GM23248 (cell line): Measurements from ENCODE around the gene C1QTNF3. TPM values are rescaled to one million over a fixed set of nuclear protein-coding genes. Genes with fewer than 3 reads are reported as not detected.
A peak's percentile ranks its signal among the peaks of the same experiment; 100 is the strongest.

ENCODE experiments used
- DNase-seq: peaks from one replicate; pipeline ENCODE4 v3.0.0-alpha.2; 2015
- H2AFZ ChIP-seq: fragments of 200-600 bp; sonication (generic); 2 replicates; pipeline ENCODE4 v1.6.1; 2016; ENCODE audit warnings: antibody characterized with exemption
- H3F3A ChIP-seq: fragments of 200-600 bp; sonication (generic); 2 replicates; pipeline ENCODE4 v1.6.1; 2016; ENCODE audit warnings: mild to moderate bottlenecking, antibody characterized with exemption, mixed run types; ENCODE audit not compliant: insufficient read depth
- H3K27ac ChIP-seq: fragments of 200-600 bp; sonication (generic); 2 replicates; pipeline ENCODE4 v1.5.1; 2016; ENCODE audit warnings: mild to moderate bottlenecking
- H3K27me3 ChIP-seq: fragments of 200-600 bp; sonication (generic); replicated peaks from 2 replicates; pipeline ENCODE4 v1.6.1; 2016; ENCODE audit warnings: mild to moderate bottlenecking; ENCODE audit not compliant: insufficient read depth
- H3K36me3 ChIP-seq: fragments of 200-600 bp; sonication (generic); 2 replicates; pipeline ENCODE4 v1.6.1; 2016; ENCODE audit warnings: low read depth, mild to moderate bottlenecking
- H3K4me1 ChIP-seq: fragments of 200-600 bp; sonication (generic); 2 replicates; pipeline ENCODE4 v1.6.1; 2016; ENCODE audit warnings: mild to moderate bottlenecking; ENCODE audit not compliant: insufficient read depth
- H3K4me2 ChIP-seq: fragments of 200-600 bp; sonication (generic); one replicate; pipeline ENCODE4 v1.6.1; 2016; ENCODE audit warnings: mild to moderate bottlenecking; ENCODE audit not compliant: unreplicated experiment
- H3K4me3 ChIP-seq: fragments of 200-600 bp; sonication (generic); 2 replicates; pipeline ENCODE4 v1.5.1; 2016; ENCODE audit warnings: mild to moderate bottlenecking
- H3K79me2 ChIP-seq: fragments of 200-600 bp; sonication (generic); 2 replicates; pipeline ENCODE4 v1.6.1; 2016; ENCODE audit warnings: mild to moderate bottlenecking; ENCODE audit not compliant: insufficient read depth
- H3K9ac ChIP-seq: fragments of 200-600 bp; sonication (generic); 2 replicates; pipeline ENCODE4 v1.6.1; 2016; ENCODE audit warnings: mild to moderate bottlenecking
- H3K9me2 ChIP-seq: fragments of 200-600 bp; sonication (generic); 2 replicates; pipeline ENCODE4 v1.6.1; 2016; ENCODE audit warnings: mixed run types, mild to moderate bottlenecking, moderate library complexity; ENCODE audit not compliant: insufficient read depth
- H3K9me3 ChIP-seq: fragments of 200-600 bp; sonication (generic); one replicate; pipeline ENCODE4 v1.6.1; 2017; ENCODE audit warnings: low read depth
- H4K20me1 ChIP-seq: fragments of 200-600 bp; sonication (generic); 2 replicates; pipeline ENCODE4 v1.6.0; 2016; ENCODE audit not compliant: insufficient read depth
- EZH2 ChIP-seq: fragments of 200-600 bp; sonication (generic); IDR thresholded peaks from 2 replicates; pipeline ENCODE4 v1.6.1; 2018; ENCODE audit warnings: antibody characterized with exemption, mild to moderate bottlenecking; ENCODE audit not compliant: insufficient read depth, poor library complexity, severe bottlenecking
- EZH2phosphoT487 ChIP-seq: fragments of 200-600 bp; sonication (generic); IDR thresholded peaks from 2 replicates; pipeline ENCODE4 v1.6.1; 2018; ENCODE audit warnings: antibody characterized with exemption, moderate library complexity, mild to moderate bottlenecking, low read depth; ENCODE audit not compliant: insufficient read depth
- whole genome bisulfite sequencing, 2 experiments: methylation state at CpG; one replicate each; pipeline ENCODE4 v1.1.6; 2015 to 2017; ENCODE audit warnings: low lambda C conversion rate in 2 of 2, low coverage in 1 of 2; ENCODE audit errors: missing lambda C conversion rate in 2 of 2; 5-methylcytosine and 5-hydroxymethylcytosine counted together
- in situ Hi-C: fragments of 300-500 bp; cut with MboI; formaldehyde crosslinking; loops from 2 replicates; pipeline ENCODE4 v1.15.0; 2020
- polyA plus RNA-seq: library from polyadenylated mRNA; unstranded; fragments of >200 nt; fragmentation: Nextera tagmentation; extraction: Ambion mirVana; gene quantifications from 2 replicates; pipeline ENCODE4 v1.2.1, GENCODE V29; 2016
- total RNA-seq: library from RNA; depleted of rRNA; stranded (reverse); fragments of >200 nt; shearing (Covaris generic); gene quantifications from 2 replicates; pipeline ENCODE4 v1.2.3, GENCODE V29; 2014

C1QTNF3 gene
- total and polyA plus RNA-seq, 2 experiments from 2014 or later, result 0.11 to 0.58 TPM

DNA sequence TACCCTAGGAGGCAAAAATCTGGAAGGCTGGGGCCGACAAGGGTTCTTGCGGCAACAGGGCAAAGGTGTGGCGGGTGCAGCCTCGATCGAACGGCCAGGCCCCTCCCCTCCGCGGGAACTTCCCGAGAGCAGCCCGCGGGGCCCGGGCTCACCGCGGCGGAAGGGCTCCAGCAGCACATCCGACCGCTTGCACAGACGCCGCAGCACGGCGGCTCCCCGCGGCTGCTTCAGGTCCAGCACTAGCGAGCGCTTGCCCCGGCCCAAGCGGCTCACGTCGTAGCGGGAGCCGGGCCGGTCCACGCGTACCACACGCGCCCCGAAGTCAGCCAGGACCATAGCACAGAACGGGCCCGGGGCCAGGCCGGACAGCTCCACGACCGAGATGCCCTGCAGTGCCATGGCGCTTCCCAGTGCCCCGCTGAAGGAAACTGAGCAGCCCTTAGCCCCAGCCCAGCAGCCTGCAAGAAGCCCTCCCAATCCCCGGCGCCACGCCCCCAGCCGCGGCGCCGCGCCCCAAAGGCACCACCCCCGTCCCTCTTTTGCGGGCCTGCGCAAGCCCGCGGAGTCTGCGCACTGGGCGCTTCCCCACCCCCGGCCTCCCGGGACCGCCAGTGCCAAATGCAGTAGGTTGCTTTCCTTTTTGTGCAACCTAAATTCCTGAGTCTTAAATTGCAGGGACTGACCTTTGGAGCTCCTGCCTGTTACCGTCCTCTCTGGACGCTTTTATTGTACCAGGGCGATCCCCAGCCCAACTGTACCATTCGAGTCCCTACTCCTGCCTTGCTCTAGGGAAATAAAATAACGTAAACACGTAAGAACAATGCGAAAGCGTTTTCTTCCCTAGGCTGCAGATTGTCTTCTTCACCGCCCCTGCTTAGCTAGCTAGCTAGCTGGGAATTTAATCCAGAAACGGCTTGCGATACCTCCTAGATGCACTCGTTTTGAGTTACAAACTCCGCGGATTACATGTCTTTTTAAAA, 35.1 kb downstream of the C1QTNF3 start, which contains the start of gene AMACR:
Gene AMACR (minus strand): TSS at position 430 of the 980 bp plus-strand sequence. CDS start 31 bp downstream, at position 399.
- peak; percentile 95 for DNase-seq
- Histone ChIP-seq H3K4me1 (peaks cover 20% of the 10 kb centered on the region), H4K20me1 (no peaks in the 10 kb centered on the region), H2AFZ (peak within 1 kb of the TSS; percentile 97), H3F3A (peaks cover 33% of the 10 kb centered on the region), H3K9me2 (no peaks in the 10 kb centered on the region), H3K27me3 (no peaks in the 10 kb centered on the region), H3K27ac (peak within 1 kb of the TSS; percentile 80), H3K4me2 (peak within 1 kb of the TSS; percentile 96), H3K4me3 (peak within 1 kb of the TSS; percentile 83), H3K9ac (peak within 1 kb of the TSS; percentile 83), H3K36me3 (peaks cover 6% of the 10 kb centered on the region; the same call in 1 of the 2 replicates), H3K79me2 (peaks cover 25% of the 10 kb centered on the region), H3K9me3 (no peaks in the 10 kb centered on the region)
- TF ChIP-seq EZH2phosphoT487 (no peak), EZH2 (no peak)
- WGBS, 2 experiments, result 1 to 2% methylated on average over 58 to 67 of the region's 76 CpGs
- in situ Hi-C loops, result loop anchor here (10.0 to 25.0 kb wide), 2 partner anchors 457 to 879 kb away; no protein-coding TSS in a partner anchor

- H4K20me1 ChIP-seq, result no peaks in the 10 kb centered on the region
- no peaks in the 10 kb centered on the region for H3K9me3 ChIP-seq
- H3K27ac ChIP-seq, result peak overlapping the region; percentile 80
- H3F3A ChIP-seq, result peaks cover 33% of the 10 kb centered on the region
- peak; percentile 50 for DNase-seq
- peaks cover 20% of the 10 kb centered on the region for H3K4me1 ChIP-seq
- H3K9me2 ChIP-seq, result no peaks in the 10 kb centered on the region
- peaks cover 25% of the 10 kb centered on the region for H3K79me2 ChIP-seq
- H3K4me3 ChIP-seq, result peak overlapping the region; percentile 83
- in situ Hi-C loops, result loop anchor here (10.0 to 25.0 kb wide), 2 partner anchors 458 to 880 kb away; no protein-coding TSS in a partner anchor
- TF ChIP-seq EZH2 (no peak), EZH2phosphoT487 (no peak)
- WGBS, 2 experiments, result 1 to 4% methylated on average over 11 of the region's 11 CpGs
- no peaks in the 10 kb centered on the region for H3K27me3 ChIP-seq
- H3K36me3 ChIP-seq, result peaks cover 6% of the 10 kb centered on the region; the same call in 1 of the 2 replicates
- peak overlapping the region; percentile 96 for H3K4me2 ChIP-seq
- peak overlapping the region; percentile 97 for H2AFZ ChIP-seq
- peak overlapping the region; percentile 83 for H3K9ac ChIP-seq
These were observed 35.8 kb downstream of the C1QTNF3 start for GRCh38 chr5:34007201-34007620.

GRCh38 chr5:34005681-34006080, 37.3 kb downstream of the C1QTNF3 start:
- DNase-seq, result no peak
- Histone ChIP-seq H3K4me2 (no peak overlapping the region), H3K36me3 (peaks cover 6% of the 10 kb centered on the region; the same call in 1 of the 2 replicates), H3K4me3 (no peak overlapping the region), H3F3A (peaks cover 33% of the 10 kb centered on the region), H4K20me1 (no peaks in the 10 kb centered on the region), H3K79me2 (peaks cover 25% of the 10 kb centered on the region), H3K9me3 (no peaks in the 10 kb centered on the region), H3K27ac (no peak overlapping the region), H3K9me2 (no peaks in the 10 kb centered on the region), H3K9ac (no peak overlapping the region), H2AFZ (no peak overlapping the region), H3K27me3 (no peaks in the 10 kb centered on the region), H3K4me1 (peaks cover 20% of the 10 kb centered on the region)
- 95 to 97% methylated on average over 4 of the region's 4 CpGs for WGBS, 2 experiments
- TF ChIP-seq EZH2phosphoT487, result no peak
- no peak for TF ChIP-seq EZH2
- in situ Hi-C loops, result loop anchor here (10.0 to 25.0 kb wide), 2 partner anchors 459 to 882 kb away; no protein-coding TSS in a partner anchor

- Histone ChIP-seq H3K9me3 (no peaks in the 10 kb centered on the region), H3K4me2 (no peak overlapping the region), H3F3A (peaks cover 30% of the 10 kb centered on the region), H3K9ac (no peak overlapping the region), H3K27me3 (no peaks in the 10 kb centered on the region), H4K20me1 (no peaks in the 10 kb centered on the region), H3K36me3 (peaks cover 7% of the 10 kb centered on the region), H2AFZ (no peak overlapping the region), H3K27ac (no peak overlapping the region), H3K79me2 (peaks cover 25% of the 10 kb centered on the region), H3K9me2 (no peaks in the 10 kb centered on the region), H3K4me3 (no peak overlapping the region), H3K4me1 (peaks cover 20% of the 10 kb centered on the region)
- in situ Hi-C loops, result loop anchor here (10.0 to 25.0 kb wide), 2 partner anchors 460 to 882 kb away; no protein-coding TSS in a partner anchor
- no peak for DNase-seq
- WGBS, 2 experiments, result 92 to 98% methylated on average over 4 of the region's 4 CpGs
- TF ChIP-seq EZH2phosphoT487, result no peak
- TF ChIP-seq EZH2, result no peak
These were observed 37.8 kb downstream of the C1QTNF3 start for GRCh38 chr5:34005211-34005610.
